Erythroblast (primary cell): ENCODE data around the gene ABI1.

Source experiments
- GATA1 ChIP-seq: IDR thresholded peaks from 2 replicates; pipeline ENCODE4 v1.6.1; 2011; ENCODE audit warnings: low read depth, mild to moderate bottlenecking, control low read depth, low read length, moderate library complexity
- POLR2A ChIP-seq: IDR thresholded peaks from 2 replicates; pipeline ENCODE4 v1.6.1; 2011; ENCODE audit warnings: mild to moderate bottlenecking, low read length

DNA sequence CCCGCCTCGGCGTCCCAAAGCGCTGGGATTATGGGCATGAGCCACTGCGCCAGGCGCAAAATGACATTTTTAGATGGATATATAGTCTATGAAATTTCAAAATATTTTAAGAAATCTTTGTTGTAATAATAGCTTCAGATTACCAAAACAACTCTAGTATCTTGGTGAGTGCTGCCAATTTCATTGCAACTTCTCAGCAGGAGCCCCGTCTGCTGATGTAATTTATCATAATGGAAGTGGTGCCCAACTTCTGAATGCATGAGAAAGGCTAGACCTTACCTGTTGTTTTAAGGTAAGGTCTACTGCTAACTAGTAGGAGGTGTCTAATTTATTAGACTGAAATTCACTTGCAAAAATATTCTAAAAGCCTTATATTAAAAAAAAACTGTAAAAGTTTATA, 143.3 kb downstream of the ABI1 start:
- no peak for TF ChIP-seq POLR2A
- TF ChIP-seq GATA1 = no peak
